Measurements from ENCODE around the gene GCNT4. TPM values are rescaled to one million over a fixed set of nuclear protein-coding genes. Genes with fewer than 3 reads are reported as not detected.
A peak's percentile ranks its signal among the peaks of the same experiment; 100 is the strongest.

Gene GCNT4
- total RNA-seq, 1 donor from 2014 or later, result 1.9 TPM

DNA sequence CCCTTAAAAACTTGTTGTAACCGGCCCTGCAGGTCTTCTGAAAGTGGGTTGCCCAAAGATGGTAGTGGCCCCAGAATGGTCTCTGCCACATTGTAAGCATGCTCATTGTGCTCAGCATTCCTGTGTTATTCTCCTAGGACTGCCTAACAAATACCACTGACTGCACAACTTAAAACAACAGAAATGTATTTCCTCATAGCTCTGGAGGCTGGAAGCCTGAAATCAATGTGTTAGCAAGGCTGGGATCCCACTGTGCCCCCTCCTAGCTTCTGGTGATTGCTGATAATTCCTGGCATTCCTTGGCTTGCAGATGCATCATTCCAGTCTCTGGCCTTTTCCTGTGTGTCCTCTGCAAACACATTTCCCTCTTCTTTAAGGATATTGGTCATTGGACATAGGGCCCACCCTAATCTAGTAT, 3.4 kb upstream of the GCNT4 start:
- intact Hi-C loops (cut with DNase I), result no loop called here
- ATAC-seq, result no peak
- H3K27me3 ChIP-seq (ENCODE audit: low read depth), result no peaks in the 10 kb centered on the region
- TF ChIP-seq, protein P1, sequence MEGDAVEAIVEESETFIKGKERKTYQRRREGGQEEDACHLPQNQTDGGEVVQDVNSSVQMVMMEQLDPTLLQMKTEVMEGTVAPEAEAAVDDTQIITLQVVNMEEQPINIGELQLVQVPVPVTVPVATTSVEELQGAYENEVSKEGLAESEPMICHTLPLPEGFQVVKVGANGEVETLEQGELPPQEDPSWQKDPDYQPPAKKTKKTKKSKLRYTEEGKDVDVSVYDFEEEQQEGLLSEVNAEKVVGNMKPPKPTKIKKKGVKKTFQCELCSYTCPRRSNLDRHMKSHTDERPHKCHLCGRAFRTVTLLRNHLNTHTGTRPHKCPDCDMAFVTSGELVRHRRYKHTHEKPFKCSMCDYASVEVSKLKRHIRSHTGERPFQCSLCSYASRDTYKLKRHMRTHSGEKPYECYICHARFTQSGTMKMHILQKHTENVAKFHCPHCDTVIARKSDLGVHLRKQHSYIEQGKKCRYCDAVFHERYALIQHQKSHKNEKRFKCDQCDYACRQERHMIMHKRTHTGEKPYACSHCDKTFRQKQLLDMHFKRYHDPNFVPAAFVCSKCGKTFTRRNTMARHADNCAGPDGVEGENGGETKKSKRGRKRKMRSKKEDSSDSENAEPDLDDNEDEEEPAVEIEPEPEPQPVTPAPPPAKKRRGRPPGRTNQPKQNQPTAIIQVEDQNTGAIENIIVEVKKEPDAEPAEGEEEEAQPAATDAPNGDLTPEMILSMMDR (IDR thresholded peaks at IDR 0.05), result no peak
- H3K4me1 ChIP-seq, result peaks cover 24% of the 10 kb centered on the region
- H3K9me3 ChIP-seq, result no peaks in the 10 kb centered on the region
- no peak for DNase-seq
- H3K27ac ChIP-seq, result no peak overlapping the region
- H3K4me3 ChIP-seq, result no peak overlapping the region
- H3K36me3 ChIP-seq, result no peaks in the 10 kb centered on the region

DNA sequence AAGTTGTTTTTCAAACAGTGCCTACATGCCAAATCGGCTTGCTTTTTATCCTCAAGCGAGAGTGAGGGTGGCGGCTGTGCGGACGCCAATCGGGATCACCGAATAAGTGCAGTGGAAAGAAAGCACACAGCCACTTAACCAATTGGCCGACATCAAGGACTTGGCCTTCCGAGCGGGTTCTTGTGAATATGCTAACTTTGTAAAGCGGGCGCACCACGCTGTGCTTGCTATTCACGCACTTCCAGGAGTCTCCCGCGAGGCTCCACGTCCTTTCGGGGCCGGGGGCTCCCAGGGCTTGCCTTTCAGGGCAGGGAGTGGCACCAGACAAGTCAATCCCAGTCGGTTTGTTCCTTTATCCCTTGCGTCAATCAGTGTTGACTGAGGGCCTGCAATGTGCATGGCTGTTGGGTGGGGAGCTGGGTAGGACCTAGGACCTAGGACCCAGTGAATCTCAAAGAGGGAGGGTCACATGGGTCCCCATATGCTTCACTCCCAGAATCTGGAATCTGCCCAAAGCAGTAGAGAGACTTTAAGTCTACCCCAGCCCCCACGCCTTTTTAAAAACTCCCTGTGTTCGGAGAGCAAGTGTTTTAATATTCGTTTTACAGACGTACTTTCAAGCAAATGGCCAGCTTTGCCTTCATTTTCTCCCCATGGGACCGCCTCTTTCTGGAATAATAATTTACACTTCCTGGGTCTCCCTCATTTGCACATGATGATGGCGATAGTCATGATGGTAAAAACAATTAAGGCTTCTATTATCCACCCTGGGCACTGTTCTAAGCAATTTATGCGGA, 2.0 kb upstream of the GCNT4 start:
- Histone ChIP-seq H3K4me3 (peak overlapping the region; percentile 86), H3K27ac (peak overlapping the region; percentile 88), H3K36me3 (no peaks in the 10 kb centered on the region), H3K9me3 (no peaks in the 10 kb centered on the region), H3K4me1 (peaks cover 32% of the 10 kb centered on the region), H3K27me3 (ENCODE audit: low read depth) (no peaks in the 10 kb centered on the region)
- intact Hi-C loops (cut with DNase I), result no loop called here
- TF ChIP-seq, protein P1 (IDR thresholded peaks at IDR 0.05), result no peak
- DNase-seq, result peak; percentile 53
- ATAC-seq, result peak; percentile 7 to 47

DNA sequence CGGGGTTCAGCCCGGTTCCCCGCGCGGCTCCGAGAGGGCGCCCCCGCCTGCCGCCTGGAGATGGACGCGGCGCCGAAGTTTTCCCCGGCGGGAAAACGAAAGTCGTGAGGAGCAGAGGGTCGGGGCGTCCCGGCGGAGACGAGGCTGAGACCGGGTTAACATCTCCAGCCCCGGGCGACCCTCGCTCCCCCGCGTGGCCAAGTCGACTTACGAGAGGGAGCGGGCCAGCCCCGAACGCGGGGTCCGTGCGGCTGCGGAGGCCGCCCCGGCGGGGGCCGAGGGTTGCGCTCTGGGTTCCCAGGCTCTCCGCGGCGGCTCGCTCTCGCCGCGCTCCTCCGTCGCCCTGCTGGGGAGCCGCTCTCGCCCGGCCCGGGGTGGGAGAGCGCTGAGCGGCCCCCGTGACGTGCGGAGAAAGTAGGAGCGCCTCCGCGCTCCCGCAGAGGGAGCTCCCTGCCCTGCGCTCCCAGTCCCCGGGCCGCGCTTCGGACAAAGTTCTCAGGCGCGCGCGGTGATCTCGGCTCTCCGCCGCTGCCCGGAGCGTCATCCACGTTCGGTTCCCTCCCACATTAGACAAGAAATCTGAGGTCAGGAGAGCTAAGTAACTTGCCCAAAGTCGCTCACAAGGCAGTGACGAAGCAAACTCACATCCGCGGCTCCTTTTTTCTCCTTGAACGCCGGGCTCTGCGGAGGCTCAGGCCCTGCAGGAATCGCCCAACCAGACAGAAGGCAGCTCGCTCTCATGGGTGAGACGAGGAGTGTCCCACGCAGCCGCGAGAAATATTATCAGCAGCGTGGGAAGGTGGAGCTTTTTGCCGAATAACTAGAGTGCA, 1.2 kb upstream of the GCNT4 start:
- Histone ChIP-seq H3K36me3 (no peaks in the 10 kb centered on the region), H3K27ac (peak overlapping the region; percentile 88), H3K27me3 (ENCODE audit: low read depth) (no peaks in the 10 kb centered on the region), H3K9me3 (no peaks in the 10 kb centered on the region), H3K4me1 (peaks cover 32% of the 10 kb centered on the region), H3K4me3 (peak overlapping the region; percentile 86)
- TF ChIP-seq, protein P1 (IDR thresholded peaks at IDR 0.05), result no peak
- peak; percentile 71 for DNase-seq
- intact Hi-C loops (cut with DNase I), result no loop called here
- peak; percentile 73 to 75 for ATAC-seq

DNA sequence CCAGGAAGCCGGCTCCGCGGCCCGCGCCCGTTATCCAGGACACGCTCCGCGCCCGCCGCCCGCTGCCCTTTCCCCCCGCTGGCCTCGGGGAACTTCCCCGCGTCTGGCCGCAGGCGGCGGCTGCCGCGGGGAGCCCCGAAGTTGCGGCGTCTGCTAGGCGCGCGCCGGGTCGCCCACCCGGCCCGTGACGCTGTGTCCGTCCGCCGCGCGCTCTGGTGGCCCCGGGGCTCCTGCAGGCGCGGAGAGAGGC, 621 bp upstream of the GCNT4 start:
- TF ChIP-seq, protein P1 (IDR thresholded peaks at IDR 0.05), result no peak
- intact Hi-C loops (cut with DNase I), result no loop called here
- DNase-seq (no peak), ATAC-seq (no peak)
- Histone ChIP-seq H3K27ac (peak overlapping the region; percentile 88), H3K4me3 (peak overlapping the region; percentile 86), H3K9me3 (no peaks in the 10 kb centered on the region), H3K4me1 (peaks cover 32% of the 10 kb centered on the region), H3K36me3 (no peaks in the 10 kb centered on the region), H3K27me3 (ENCODE audit: low read depth) (no peaks in the 10 kb centered on the region)

DNA sequence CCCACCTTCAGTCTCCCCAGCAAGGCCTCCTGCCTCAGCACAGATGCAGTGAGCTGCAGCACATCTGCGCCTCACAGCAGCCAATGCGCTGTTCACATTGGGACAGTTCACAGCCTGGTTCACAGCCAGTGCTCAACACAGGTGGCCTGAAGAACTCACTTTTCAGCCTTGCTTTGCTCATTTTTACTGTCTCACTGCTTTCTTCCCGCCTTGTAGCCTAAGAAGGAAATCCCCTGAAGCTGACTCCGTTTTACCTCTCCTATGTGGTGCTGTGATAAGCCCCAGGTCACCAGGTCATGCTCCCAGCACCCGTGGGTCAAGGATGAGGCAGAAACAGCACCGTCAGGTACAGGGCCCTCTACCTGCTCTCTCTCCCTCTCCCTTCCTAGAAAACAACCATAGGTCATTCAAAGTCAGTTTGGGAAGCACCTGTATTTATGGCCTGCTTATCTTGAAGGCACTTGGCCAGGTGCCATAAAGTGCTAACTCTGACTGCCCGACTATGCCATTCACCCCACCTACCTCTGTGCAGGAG, 1.1 kb downstream of the GCNT4 start:
- Histone ChIP-seq H3K27me3 (ENCODE audit: low read depth) (no peaks in the 10 kb centered on the region), H3K4me3 (no peak overlapping the region), H3K27ac (no peak overlapping the region), H3K9me3 (no peaks in the 10 kb centered on the region), H3K36me3 (peaks cover 4% of the 10 kb centered on the region), H3K4me1 (peaks cover 32% of the 10 kb centered on the region)
- no peak for DNase-seq
- intact Hi-C loops (cut with DNase I), result no loop called here
- TF ChIP-seq, protein P1 (IDR thresholded peaks at IDR 0.05), result no peak
- ATAC-seq, result no peak

Data from lower lobe of right lung (tissue), 2 donors.